Uterus (tissue), 2 donors: ENCODE measurements around the gene MRGPRD.

Experiments used
- CTCF ChIP-seq, 4 experiments: fragments of 200-600 bp in 2 of 4; fragments of 450-650 bp in 2 of 4; sonication (generic) in 2 of 4; IDR thresholded peaks; one replicate each; pipeline ENCODE4 v1.5.1; 2016 to 2019; ENCODE audit warnings: antibody characterized with exemption in 4 of 4, mild to moderate bottlenecking in 2 of 4, moderate library complexity in 1 of 4
- POLR2A ChIP-seq, 2 donors: fragments of 450-650 bp; IDR thresholded peaks; one replicate each; pipeline ENCODE4 v1.6.1; 2016; ENCODE audit warnings: antibody characterized with exemption in 2 of 2, mild to moderate bottlenecking in 1 of 2, moderate library complexity in 1 of 2

- TF ChIP-seq CTCF (IDR thresholded peaks at IDR 0.05) (no peak), POLR2A (IDR thresholded peaks at IDR 0.05) (no peak)
Observed at GRCh38 chr11:69006816-69007215, 26.0 kb upstream of the MRGPRD start.
